ENCODE data around the gene MICALL2. TPM values are rescaled to one million over a fixed set of nuclear protein-coding genes. Genes with fewer than 3 reads are reported as not detected.

The MICALL2 gene
- total RNA-seq, 2 donors from 2014 or later, result 62.8 to 117 TPM

DNA sequence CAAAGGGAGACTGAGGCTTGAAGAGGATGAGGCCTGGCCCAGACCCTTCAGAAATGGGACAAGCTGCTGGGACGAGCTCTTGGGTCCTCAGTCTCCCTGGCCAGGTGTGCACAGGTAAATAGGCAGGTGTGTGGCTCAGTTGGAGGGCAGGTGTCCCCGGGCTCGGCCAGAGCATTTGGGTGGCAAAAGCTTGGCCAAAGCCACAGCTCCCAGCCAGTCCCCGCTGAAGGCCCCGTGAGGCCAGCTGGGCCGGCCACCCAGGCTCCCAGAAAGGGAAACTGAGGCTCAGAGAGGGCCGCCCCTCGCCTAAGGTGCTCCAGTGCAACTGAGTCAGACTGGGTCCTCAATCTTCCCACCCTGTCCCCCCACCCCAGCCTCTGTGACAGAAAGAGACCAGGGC is 37.3 kb downstream of the MICALL2 start:
- no peak overlapping the region for H3K4me3 ChIP-seq
- DNase-seq, result no peak
- no peaks in the 10 kb centered on the region for H3K36me3 ChIP-seq
- no peak overlapping the region for H3K9ac ChIP-seq (ENCODE audit: low read depth in 2 of 2, low read length in 2 of 2)
- intact Hi-C loops (cut with DNase I), result no loop called here
- no peaks in the 10 kb centered on the region for H3K9me3 ChIP-seq
- no peak overlapping the region for H3K27ac ChIP-seq
- no peak for TF ChIP-seq CTCF (IDR thresholded peaks at IDR 0.05)
- H3K27me3 ChIP-seq, result peaks cover 4% of the 10 kb centered on the region
- H3K4me1 ChIP-seq, result no peaks in the 10 kb centered on the region

DNA sequence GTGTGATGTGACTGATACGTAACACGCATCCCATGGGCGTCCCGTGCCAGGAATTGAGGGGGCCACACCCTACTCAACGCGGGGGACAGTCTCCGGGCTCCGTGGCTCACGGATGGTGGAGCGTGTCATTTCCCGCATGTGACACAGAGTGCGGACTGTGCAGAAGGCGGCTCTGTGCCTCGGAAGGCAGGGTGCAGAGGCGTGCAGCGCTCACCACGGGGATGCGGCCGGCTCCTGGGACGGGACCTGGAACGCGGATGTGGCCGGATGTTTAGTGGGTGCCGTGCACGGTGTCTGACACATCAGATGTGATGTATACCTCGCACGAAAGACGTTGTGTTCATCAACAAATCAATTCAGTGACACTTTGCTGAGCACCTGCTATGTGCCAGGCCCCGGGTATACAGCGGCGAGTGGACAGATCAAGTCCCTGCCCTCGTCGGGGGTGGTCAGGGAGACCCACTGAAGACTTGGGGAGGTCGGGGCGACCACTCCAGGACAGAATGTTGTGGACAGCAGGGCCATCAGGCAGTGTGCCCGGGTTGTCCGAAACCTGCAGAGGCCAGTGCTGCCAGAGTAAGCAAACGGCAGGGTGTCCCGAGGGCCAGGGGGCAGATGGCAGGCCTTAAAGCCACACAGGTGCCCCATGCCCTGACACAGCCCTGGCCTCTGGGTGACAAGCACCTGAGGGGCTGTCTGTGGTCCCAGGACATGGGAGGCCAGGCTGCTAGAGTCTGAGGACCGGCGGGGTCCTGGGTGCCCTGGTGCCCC is 38.1 kb downstream of the MICALL2 start:
- H3K36me3 ChIP-seq, result no peaks in the 10 kb centered on the region
- no peak overlapping the region for H3K27ac ChIP-seq
- no peaks in the 10 kb centered on the region for H3K9me3 ChIP-seq
- DNase-seq, result no peak
- no peak overlapping the region for H3K4me3 ChIP-seq
- intact Hi-C loops (cut with DNase I), result no loop called here
- no peaks in the 10 kb centered on the region for H3K4me1 ChIP-seq
- peaks cover 4% of the 10 kb centered on the region for H3K27me3 ChIP-seq
- no peak for TF ChIP-seq CTCF (IDR thresholded peaks at IDR 0.05)
- no peak overlapping the region for H3K9ac ChIP-seq (ENCODE audit: low read depth in 2 of 2, low read length in 2 of 2)

GRCh38 chr7:1419688-1420087 is 39.6 kb downstream of the MICALL2 start:
- no peak overlapping the region for H3K4me3 ChIP-seq
- no peak for DNase-seq
- no peaks in the 10 kb centered on the region for H3K36me3 ChIP-seq
- no peak overlapping the region for H3K9ac ChIP-seq (ENCODE audit: low read depth in 2 of 2, low read length in 2 of 2)
- intact Hi-C loops (cut with DNase I), result no loop called here
- H3K4me1 ChIP-seq, result no peaks in the 10 kb centered on the region
- no peak overlapping the region for H3K27ac ChIP-seq
- H3K9me3 ChIP-seq, result no peaks in the 10 kb centered on the region
- no peak for TF ChIP-seq CTCF (IDR thresholded peaks at IDR 0.05)
- peaks cover 4% of the 10 kb centered on the region for H3K27me3 ChIP-seq

- Histone ChIP-seq H3K4me3 (no peak overlapping the region), H3K36me3 (no peaks in the 10 kb centered on the region), H3K4me1 (no peaks in the 10 kb centered on the region), H3K9me3 (no peaks in the 10 kb centered on the region), H3K9ac (ENCODE audit: low read depth in 2 of 2, low read length in 2 of 2) (no peak overlapping the region), H3K27ac (no peak overlapping the region), H3K27me3 (peaks cover 4% of the 10 kb centered on the region)
- intact Hi-C loops (cut with DNase I), result no loop called here
- DNase-seq, result no peak
- TF ChIP-seq CTCF (IDR thresholded peaks at IDR 0.05), result no peak
These were observed 40.0 kb downstream of the MICALL2 start for GRCh38 chr7:1419310-1419634.

GRCh38 chr7:1418505-1419309 is 40.6 kb downstream of the MICALL2 start:
- no peak overlapping the region for H3K4me3 ChIP-seq
- H3K36me3 ChIP-seq, result no peaks in the 10 kb centered on the region
- H3K4me1 ChIP-seq, result no peaks in the 10 kb centered on the region
- TF ChIP-seq CTCF (IDR thresholded peaks at IDR 0.05), result no peak
- peaks cover 4% of the 10 kb centered on the region for H3K27me3 ChIP-seq
- no peaks in the 10 kb centered on the region for H3K9me3 ChIP-seq
- no peak overlapping the region for H3K27ac ChIP-seq
- intact Hi-C loops (cut with DNase I), result no loop called here
- no peak overlapping the region for H3K9ac ChIP-seq (ENCODE audit: low read depth in 2 of 2, low read length in 2 of 2)
- no peak for DNase-seq

All from colonic mucosa (tissue), 4 donors.